Colonic mucosa (tissue), 4 donors: Measurements from ENCODE around the gene DYNC1I1. TPM values are rescaled to one million over a fixed set of nuclear protein-coding genes. Genes with fewer than 3 reads are reported as not detected.

Experiments
- DNase-seq: peaks from one replicate; pipeline ENCODE4 v3.0.0-alpha.2; 2020
- H3K27ac ChIP-seq: fragments of 200-600 bp; one replicate; pipeline ENCODE4 v1.8.0; 2021
- H3K27me3 ChIP-seq: fragments of 200-600 bp; one replicate; pipeline ENCODE4 v1.8.0; 2021
- H3K36me3 ChIP-seq: fragments of 200-600 bp; one replicate; pipeline ENCODE4 v1.8.0; 2021
- H3K4me1 ChIP-seq: fragments of 200-600 bp; one replicate; pipeline ENCODE4 v1.8.0; 2021; ENCODE audit warnings: mild to moderate bottlenecking
- H3K4me3 ChIP-seq: fragments of 200-600 bp; one replicate; pipeline ENCODE4 v1.8.0; 2021
- H3K9ac ChIP-seq, 2 donors: one replicate each; pipeline ENCODE4 v1.7.0; 2013; ENCODE audit warnings: control low read depth in 2 of 2, low read depth in 2 of 2, low read length in 2 of 2
- H3K9me3 ChIP-seq: fragments of 200-600 bp; one replicate; pipeline ENCODE4 v1.8.0; 2021
- CTCF ChIP-seq: fragments of 200-600 bp; IDR thresholded peaks from one replicate; pipeline ENCODE4 v1.8.0; 2022; ENCODE audit warnings: antibody characterized with exemption, mild to moderate bottlenecking
- intact Hi-C: fragments of 100-400 bp; cut with DNase I; formaldehyde crosslinking; loops from one replicate; pipeline ENCODE4 v1.14.1; 2022
- total RNA-seq, 2 donors: library from RNA; stranded (reverse); fragmentation: NEBNext Ultra II Directional in 1 of 2; extraction: Animal tissue kit (Norgen Biotek cat#: 25700) in 1 of 2; gene quantifications; one replicate each; pipeline ENCODE4 v1.2.1, GENCODE V29; 2021
- donor health status: healthy.
- donor health status: DM: no; HTN: no; CAD: no.
- donor health status: DM: no; HTN: no; CAD: no.

DYNC1I1 gene
- total RNA-seq, 2 donors from 2014 or later = 0.54 to 1.8 TPM

- Histone ChIP-seq H3K36me3 (no peaks in the 10 kb centered on the region), H3K4me3 (no peak overlapping the region), H3K9me3 (no peaks in the 10 kb centered on the region), H3K9ac (no peak overlapping the region), H3K27ac (no peak overlapping the region), H3K4me1 (no peaks in the 10 kb centered on the region), H3K27me3 (no peaks in the 10 kb centered on the region)
- intact Hi-C loops = no loop called here
- TF ChIP-seq CTCF = no peak
- no peak for DNase-seq
These were observed 103.2 kb downstream of the DYNC1I1 start for GRCh38 chr7:95875519-95875918.

GRCh38 chr7:95878677-95879076, 106.3 kb downstream of the DYNC1I1 start:
- intact Hi-C loops = no loop called here
- no peaks in the 10 kb centered on the region for H3K27me3 ChIP-seq
- H3K4me3 ChIP-seq = no peak overlapping the region
- no peak overlapping the region for H3K27ac ChIP-seq
- no peaks in the 10 kb centered on the region for H3K4me1 ChIP-seq
- H3K9ac ChIP-seq = no peak overlapping the region
- H3K36me3 ChIP-seq = no peaks in the 10 kb centered on the region
- no peaks in the 10 kb centered on the region for H3K9me3 ChIP-seq
- no peak for DNase-seq
- TF ChIP-seq CTCF = no peak

GRCh38 chr7:95881597-95881996, 109.2 kb downstream of the DYNC1I1 start:
- Histone ChIP-seq H3K9me3 (no peaks in the 10 kb centered on the region), H3K9ac (no peak overlapping the region), H3K27me3 (no peaks in the 10 kb centered on the region), H3K4me1 (no peaks in the 10 kb centered on the region), H3K27ac (no peak overlapping the region), H3K4me3 (no peak overlapping the region), H3K36me3 (no peaks in the 10 kb centered on the region)
- no peak for TF ChIP-seq CTCF
- no peak for DNase-seq
- intact Hi-C loops = no loop called here

DNA sequence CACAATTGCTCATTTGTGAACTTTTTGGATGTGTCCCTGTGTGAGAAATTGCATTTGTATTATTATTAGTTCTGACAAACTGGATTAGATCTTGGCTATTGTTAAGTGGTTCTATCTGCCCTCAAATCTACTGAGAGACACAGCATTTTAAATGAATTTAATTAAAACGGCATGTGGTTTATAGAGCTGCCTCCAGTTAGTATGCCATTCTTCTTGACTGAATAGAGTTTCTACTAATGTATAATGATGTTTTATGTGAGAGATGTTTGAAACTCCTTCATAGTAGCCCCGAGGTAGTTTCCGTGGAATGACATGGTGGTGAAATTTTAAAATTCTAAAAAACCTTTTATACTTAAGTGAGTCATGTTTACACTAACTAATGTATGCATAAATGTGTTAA, 110.9 kb downstream of the DYNC1I1 start:
- Histone ChIP-seq H3K9ac (no peak overlapping the region), H3K9me3 (no peaks in the 10 kb centered on the region), H3K36me3 (no peaks in the 10 kb centered on the region), H3K27me3 (no peaks in the 10 kb centered on the region), H3K27ac (no peak overlapping the region), H3K4me3 (no peak overlapping the region), H3K4me1 (no peaks in the 10 kb centered on the region)
- intact Hi-C loops = no loop called here
- TF ChIP-seq CTCF = no peak
- DNase-seq = no peak

GRCh38 chr7:95886501-95887090, 114.2 kb downstream of the DYNC1I1 start:
- no peak overlapping the region for H3K4me3 ChIP-seq
- DNase-seq = no peak
- no peaks in the 10 kb centered on the region for H3K4me1 ChIP-seq
- no peaks in the 10 kb centered on the region for H3K27me3 ChIP-seq
- intact Hi-C loops = no loop called here
- no peak overlapping the region for H3K27ac ChIP-seq
- no peak for TF ChIP-seq CTCF
- no peak overlapping the region for H3K9ac ChIP-seq
- H3K9me3 ChIP-seq = no peaks in the 10 kb centered on the region
- H3K36me3 ChIP-seq = no peaks in the 10 kb centered on the region

DNA sequence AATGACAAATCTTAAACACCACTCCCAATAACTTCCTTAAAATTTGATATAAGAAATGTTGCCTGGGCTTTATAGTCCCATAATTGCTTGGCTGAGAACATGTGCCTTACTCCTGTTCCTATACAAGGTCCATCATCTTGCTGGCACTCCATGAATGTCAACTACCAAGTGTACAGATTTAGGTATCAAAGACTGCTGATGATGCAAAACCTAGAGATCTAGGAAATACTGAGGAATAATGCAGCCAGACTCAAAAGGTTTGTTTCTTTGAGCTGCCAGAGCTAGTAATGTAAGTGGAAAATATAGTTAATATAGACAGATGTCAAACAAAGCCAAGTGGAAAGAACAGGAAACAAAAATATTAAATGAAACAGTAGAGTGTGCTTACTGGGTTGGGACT, 121.1 kb downstream of the DYNC1I1 start:
- intact Hi-C loops = no loop called here
- Histone ChIP-seq H3K9ac (no peak overlapping the region), H3K36me3 (no peaks in the 10 kb centered on the region), H3K9me3 (no peaks in the 10 kb centered on the region), H3K4me1 (no peaks in the 10 kb centered on the region), H3K4me3 (no peak overlapping the region), H3K27ac (no peak overlapping the region), H3K27me3 (no peaks in the 10 kb centered on the region)
- TF ChIP-seq CTCF = no peak
- no peak for DNase-seq
